Left renal cortex interstitium (tissue), 4 donors: ENCODE results near the gene NFIX. TPM values are rescaled to one million over a fixed set of nuclear protein-coding genes. Genes with fewer than 3 reads are reported as not detected.

ENCODE experiments used
- DNase-seq, 4 donors: peaks; one replicate each; pipeline ENCODE4 v3.0.0-alpha.2; 2013; ENCODE audit warnings: low read depth in 4 of 4, low spot score in 2 of 4, missing footprints in 1 of 4
- polyA plus RNA-seq, 4 donors: library from polyadenylated mRNA; unstranded; fragments of 120-200 nt; gene quantifications; one replicate each; pipeline ENCODE4 v1.2.1, GENCODE V29; 2013; ENCODE audit not compliant: insufficient read length in 4 of 4

NFIX gene
- polyA plus RNA-seq, 4 donors, result 15.3 to 27.6 (median 20.0) TPM

DNA sequence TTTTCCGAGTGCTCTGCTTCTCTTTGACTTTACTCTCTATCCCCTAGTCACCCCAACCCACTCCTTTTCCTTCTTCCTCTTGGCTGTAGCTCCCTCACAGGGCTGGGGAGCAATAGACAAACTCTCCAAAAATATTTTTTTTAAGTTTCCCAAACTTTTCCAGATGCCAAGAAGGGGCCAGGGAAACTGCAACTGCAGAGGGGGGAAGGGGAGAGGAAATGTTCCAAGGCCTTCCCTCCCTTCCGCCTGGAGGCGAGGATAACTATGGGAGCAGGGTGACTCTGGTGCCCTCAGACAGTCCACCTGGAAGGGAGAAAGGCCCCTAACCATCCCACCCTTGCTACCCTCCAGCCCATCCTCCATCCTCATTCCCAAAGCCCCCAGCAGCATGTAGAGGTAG is 58.0 kb downstream of the NFIX start:
- DNase-seq, result no peak

- peak in 2 of 4 donors; percentile 81 to 84 for DNase-seq
Observed at GRCh38 chr19:13053761-13054625, 58.7 kb downstream of the NFIX start.

DNA sequence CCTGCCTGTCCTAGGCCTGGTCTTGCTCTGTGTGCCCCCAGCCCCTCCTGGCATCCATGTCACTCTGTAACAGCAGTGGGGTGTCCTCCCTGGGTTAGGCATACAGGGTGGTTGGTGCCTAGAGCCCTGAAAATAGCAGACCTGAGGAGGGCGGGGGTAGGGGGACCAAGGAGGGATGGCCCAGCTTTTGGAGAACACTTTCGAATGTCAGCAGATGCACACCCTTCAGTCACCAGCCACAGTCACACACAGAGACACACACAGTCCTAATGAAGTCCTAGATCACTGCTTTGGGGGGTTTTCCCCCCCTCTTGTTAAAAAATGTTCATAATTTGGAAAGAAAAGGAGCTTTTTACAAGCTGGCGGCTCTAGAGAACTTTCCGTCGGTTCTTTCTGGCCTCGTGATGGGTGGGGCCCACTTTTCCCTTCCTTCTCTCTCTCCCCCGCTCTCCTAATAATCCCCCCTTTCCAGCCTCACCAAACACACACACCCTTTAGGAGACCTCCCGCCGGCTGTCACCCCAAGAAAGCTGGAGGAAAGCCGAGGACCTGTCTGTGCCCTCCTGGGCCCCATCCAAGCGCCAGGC is 59.4 kb downstream of the NFIX start:
- DNase-seq, result no peak

DNA sequence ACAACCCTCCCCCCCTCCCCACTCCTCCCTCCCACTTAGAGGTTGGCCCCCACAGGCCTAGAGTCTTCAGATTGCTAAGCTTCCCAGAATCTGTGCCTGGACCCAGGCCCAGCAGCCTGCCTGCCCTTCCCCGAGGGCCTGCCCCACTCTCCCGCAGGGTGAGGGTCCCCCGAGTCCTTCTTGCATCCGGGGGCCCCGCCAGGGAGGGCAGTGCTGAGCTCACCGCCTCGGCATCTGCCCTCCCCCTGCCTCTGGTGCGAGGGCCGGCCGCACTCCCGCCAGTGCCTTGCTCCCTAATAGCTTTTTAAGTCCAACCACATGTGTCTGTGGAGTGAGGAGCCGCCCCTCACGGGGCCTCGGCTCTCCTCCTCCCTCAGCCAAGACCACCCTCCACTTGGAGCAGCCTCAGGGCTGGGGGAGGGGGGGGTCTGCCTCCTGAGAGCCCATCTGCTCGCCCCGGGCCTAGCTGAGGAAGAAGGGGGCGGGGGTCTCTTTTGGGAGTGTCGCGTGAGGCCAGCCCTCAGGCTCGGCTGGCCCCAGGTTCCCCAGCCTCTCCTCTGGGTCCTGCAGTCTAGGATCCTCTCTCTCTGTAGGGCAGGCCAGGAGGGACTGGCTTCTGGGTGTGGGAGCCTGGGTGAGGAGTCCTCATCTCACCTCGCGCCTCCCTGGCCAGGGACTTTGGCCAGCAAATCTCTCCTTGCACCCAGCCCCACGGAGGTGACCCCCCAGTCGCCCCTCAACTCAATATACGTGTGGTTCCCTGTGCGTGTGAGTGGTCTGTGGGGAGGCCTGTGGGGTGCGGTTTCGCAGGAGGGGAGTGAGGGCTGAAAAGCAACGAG is 60.2 kb downstream of the NFIX start:
- DNase-seq, result peak in 1 of 4 donors; percentile 63

- DNase-seq, result no peak
Observed at GRCh38 chr19:13056052-13056660, 60.9 kb downstream of the NFIX start.

- no peak for DNase-seq
Observed at GRCh38 chr19:13057147-13057572, 61.9 kb downstream of the NFIX start.

DNA sequence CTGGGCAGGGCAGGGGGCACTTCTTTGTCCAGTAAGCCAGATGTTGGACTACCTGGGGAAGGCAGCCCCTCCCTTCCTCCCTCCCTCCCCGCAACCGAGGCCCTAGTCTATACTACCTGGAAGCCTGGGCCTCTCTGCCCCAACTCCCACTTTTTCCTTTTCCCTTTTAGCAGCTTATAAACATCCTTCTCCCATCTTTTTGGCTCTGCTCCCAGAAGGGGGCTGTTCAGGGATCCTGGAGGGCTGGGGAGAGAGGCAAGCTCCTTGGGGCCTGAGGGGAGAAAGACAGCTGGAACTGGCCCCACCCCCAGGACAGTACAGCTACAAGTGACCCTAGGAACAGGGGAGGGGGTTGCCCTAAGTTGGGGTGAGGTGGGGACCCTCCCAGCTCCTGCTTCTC is 62.5 kb downstream of the NFIX start:
- no peak for DNase-seq

DNA sequence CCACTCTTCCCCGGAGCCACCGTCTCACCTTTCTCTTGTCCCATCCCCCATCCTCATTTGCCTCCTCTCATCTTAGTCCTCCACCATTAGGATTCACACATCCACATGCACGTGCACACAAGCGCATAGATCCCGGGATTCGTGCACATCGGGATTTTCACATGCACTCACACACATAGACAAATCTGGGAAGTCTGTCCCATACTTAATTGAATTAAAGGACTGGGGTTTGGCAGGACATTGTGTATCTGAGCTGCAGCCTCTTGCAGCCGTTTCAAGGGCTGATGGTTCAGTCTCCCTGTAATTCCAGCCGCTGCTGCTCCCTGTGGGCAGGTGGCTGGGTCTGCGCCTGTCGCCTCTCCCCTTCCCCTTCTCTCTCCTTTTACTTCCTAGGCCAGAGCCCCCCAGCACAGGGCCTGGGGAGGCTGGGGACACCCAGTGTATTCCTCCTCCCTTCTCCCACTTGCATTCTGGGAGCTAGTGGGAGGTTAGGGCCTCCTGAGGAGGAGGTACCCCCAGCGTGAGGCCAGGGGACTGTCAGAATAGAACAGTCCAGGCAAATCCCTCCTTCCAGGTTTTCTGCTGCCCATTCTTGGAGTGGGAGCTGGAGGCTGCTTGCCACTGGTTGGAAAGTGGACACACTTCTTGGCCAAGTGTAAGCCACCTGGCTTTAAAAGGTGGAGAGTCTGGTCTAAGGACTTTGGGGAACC is 63.8 kb downstream of the NFIX start:
- no peak for DNase-seq

GRCh38 chr19:13060233-13060963 is 65.1 kb downstream of the NFIX start:
- no peak for DNase-seq

DNA sequence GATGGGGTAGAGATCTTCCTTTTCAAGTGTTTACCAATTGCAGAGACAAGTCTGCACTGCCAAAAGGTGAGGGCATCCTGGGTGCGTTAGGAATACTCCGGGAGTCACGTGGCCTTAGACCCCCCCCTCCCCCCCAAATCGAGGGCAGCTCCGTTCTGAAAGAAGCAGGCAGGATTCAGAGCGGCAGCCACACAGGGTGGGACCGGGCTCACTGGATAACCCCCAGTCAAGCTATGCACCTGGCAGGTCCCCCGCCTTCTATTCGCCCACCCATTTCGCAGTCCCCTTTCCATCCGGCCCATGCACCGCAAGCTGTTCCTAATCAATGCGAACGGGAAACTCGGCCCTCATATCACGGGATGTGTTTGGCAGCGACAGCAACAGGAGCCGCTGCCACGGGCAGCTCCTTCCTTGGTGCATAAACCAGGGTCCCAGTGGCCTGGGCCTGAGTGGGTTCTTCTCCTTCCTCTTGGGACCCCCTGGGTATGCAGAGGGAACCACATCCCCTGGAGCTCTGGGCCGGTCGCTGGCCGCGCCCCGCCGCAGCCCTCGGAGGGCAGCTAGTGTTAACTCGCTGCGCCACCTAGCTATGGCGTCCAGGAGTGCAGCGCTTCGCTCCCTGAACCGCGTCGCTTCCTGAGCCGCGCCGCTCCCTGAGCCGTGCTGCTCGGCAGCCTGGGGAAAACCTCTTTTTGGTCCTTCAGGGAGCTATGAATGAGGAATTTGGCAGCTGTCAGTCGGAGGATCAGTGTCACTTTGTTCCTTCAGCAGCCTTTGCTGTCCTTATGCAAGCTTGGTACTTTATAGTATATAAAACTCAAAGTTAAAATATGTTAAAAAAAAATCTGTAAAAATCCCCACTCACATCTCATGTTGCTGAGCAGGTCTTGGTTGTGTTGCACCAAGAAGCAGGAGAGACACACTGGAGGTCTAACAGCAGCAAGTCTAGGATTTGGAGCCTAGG is 66.0 kb downstream of the NFIX start:
- peak in 2 of 4 donors; percentile 76 to 82 for DNase-seq

DNA sequence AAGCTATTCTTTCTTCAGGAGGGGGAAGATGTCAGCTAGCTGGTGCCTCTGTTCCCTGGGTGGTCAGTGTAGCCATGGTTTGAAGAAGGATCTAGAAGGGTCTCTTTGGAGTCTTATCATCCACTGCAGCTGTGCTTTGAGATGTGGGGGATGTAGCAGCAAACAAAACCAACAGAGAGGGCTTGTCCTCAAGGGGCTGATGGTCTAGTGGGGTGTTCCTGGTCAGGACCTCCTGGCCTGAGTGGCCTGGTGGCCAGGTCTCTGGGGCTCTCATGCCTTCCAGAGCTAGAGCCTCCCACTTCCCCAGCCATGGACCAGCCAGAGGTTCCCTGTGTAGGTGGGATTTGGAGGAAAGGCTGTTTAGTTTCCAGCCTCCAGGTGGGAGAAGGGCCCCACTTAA is 67.0 kb downstream of the NFIX start:
- no peak for DNase-seq

GRCh38 chr19:13063461-13064091 is 68.3 kb downstream of the NFIX start:
- DNase-seq, result no peak

DNA sequence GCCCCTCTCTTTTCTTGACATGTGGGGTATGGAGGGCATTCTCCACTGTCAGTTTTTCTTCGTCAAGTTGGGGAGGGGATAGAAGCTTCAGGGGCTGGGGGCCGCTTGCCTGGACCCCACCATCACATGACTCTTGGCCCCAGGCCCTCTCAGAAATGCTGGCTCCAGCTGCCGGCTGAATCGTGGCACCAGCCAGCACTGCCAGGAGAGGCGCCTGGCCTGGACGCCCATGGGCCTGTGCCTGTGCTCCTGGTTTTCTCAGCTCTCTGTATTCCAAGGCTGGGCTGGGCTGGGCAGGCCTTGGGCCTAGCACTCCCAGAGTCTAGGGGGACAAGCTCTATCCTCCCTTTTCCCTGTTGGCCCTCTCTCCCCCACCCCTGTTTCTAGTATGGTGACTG is 68.8 kb downstream of the NFIX start:
- DNase-seq, result no peak

- no peak for DNase-seq
Observed at GRCh38 chr19:13066226-13066625, 71.0 kb downstream of the NFIX start.

- no peak for DNase-seq
Observed at GRCh38 chr19:13066933-13067807, 71.9 kb downstream of the NFIX start.

GRCh38 chr19:13068085-13068846 is 73.0 kb downstream of the NFIX start:
- DNase-seq, result no peak
